GM23338 (cell line): Measurements from ENCODE around the gene YTHDF2. TPM values are rescaled to one million over a fixed set of nuclear protein-coding genes. Genes with fewer than 3 reads are reported as not detected.

Experiments
- ATAC-seq: fragments of 200-7000 bp; cut with Tn5 transposase; 3 replicates; pipeline ENCODE4 v1.9.1; 2020
- DNase-seq: peaks from one replicate; pipeline ENCODE4 v3.0.0-alpha.2; 2015; ENCODE audit warnings: low spot score
- H2AFZ ChIP-seq: fragments of 200-600 bp; sonication (generic); 2 replicates; pipeline ENCODE4 v1.8.0; 2016; ENCODE audit warnings: antibody characterized with exemption, mild to moderate bottlenecking, moderate library complexity
- H3F3A ChIP-seq: fragments of 200-600 bp; sonication (generic); replicated peaks from 2 replicates; pipeline ENCODE4 v1.8.0; 2017; ENCODE audit warnings: antibody characterized with exemption, mixed run types, low read depth
- H3K27ac ChIP-seq: fragments of 200-600 bp; sonication (generic); 2 replicates; pipeline ENCODE4 v1.6.1; 2016; ENCODE audit warnings: low read depth
- H3K27me3 ChIP-seq: fragments of 200-600 bp; sonication (generic); 2 replicates; pipeline ENCODE4 v1.8.0; 2016; ENCODE audit warnings: mild to moderate bottlenecking, mixed run types, moderate library complexity; ENCODE audit not compliant: insufficient read depth
- H3K36me3 ChIP-seq: fragments of 200-600 bp; sonication (generic); 2 replicates; pipeline ENCODE4 v1.8.0; 2016; ENCODE audit warnings: mild to moderate bottlenecking; ENCODE audit not compliant: insufficient read depth
- H3K4me1 ChIP-seq: fragments of 200-600 bp; sonication (generic); 2 replicates; pipeline ENCODE4 v1.8.0; 2016; ENCODE audit warnings: mild to moderate bottlenecking, moderate library complexity; ENCODE audit not compliant: insufficient read depth
- H3K4me2 ChIP-seq: fragments of 200-600 bp; sonication (generic); 2 replicates; pipeline ENCODE4 v1.7.1; 2017; ENCODE audit warnings: mixed run types
- H3K4me3 ChIP-seq: fragments of 200-600 bp; sonication (generic); 2 replicates; pipeline ENCODE4 v1.6.1; 2016; ENCODE audit warnings: mixed run types
- H3K79me2 ChIP-seq: fragments of 200-600 bp; sonication (generic); replicated peaks from 2 replicates; pipeline ENCODE4 v1.8.0; 2017; ENCODE audit warnings: mild to moderate bottlenecking; ENCODE audit not compliant: insufficient read depth
- H3K9me2 ChIP-seq: fragments of 200-600 bp; sonication (generic); 2 replicates; pipeline ENCODE4 v1.8.0; 2017; ENCODE audit not compliant: insufficient read depth
- H4K20me1 ChIP-seq: fragments of 200-600 bp; sonication (generic); replicated peaks from 2 replicates; pipeline ENCODE4 v1.8.0; 2017; ENCODE audit warnings: mild to moderate bottlenecking; ENCODE audit not compliant: insufficient read depth
- H3K27ac Mint-ChIP-seq: 2 replicates; pipeline ENCODE4 v1.8.0; 2020; ENCODE audit warnings: inconsistent platforms, mild to moderate bottlenecking, moderate library complexity, mixed read lengths
- H3K27me3 Mint-ChIP-seq: 3 replicates; pipeline ENCODE4 v1.8.0; 2022; ENCODE audit warnings: low read depth, mild to moderate bottlenecking, moderate library complexity, mixed read lengths, inconsistent platforms; ENCODE audit not compliant: insufficient read depth, poor library complexity
- H3K36me3 Mint-ChIP-seq: 3 replicates; pipeline ENCODE4 v1.8.0; 2021; ENCODE audit warnings: low read depth, mild to moderate bottlenecking, inconsistent platforms, moderate library complexity, mixed read lengths
- H3K4me1 Mint-ChIP-seq: 3 replicates; pipeline ENCODE4 v1.8.0; 2020; ENCODE audit warnings: mild to moderate bottlenecking, inconsistent platforms, mixed read lengths
- H3K4me3 Mint-ChIP-seq: 3 replicates; pipeline ENCODE4 v1.8.0; 2021; ENCODE audit warnings: moderate library complexity, mild to moderate bottlenecking, inconsistent platforms, mixed read lengths
- H3K9me3 Mint-ChIP-seq: 3 replicates; pipeline ENCODE4 v1.8.0; 2020; ENCODE audit warnings: moderate library complexity, mild to moderate bottlenecking, inconsistent platforms, mixed read lengths
- CREB1 ChIP-seq: fragments of 250-450 bp; sonication (Bioruptor Pico); IDR thresholded peaks from 2 replicates; pipeline ENCODE4 v1.5.0; 2020; ENCODE audit warnings: low read depth, mild to moderate bottlenecking, moderate library complexity
- ETS1 ChIP-seq: IDR thresholded peaks from 2 replicates; pipeline ENCODE4 v1.6.1; 2016; ENCODE audit warnings: antibody characterized with exemption
- EZH2 ChIP-seq: fragments of 200-600 bp; sonication (generic); IDR thresholded peaks from one replicate; pipeline ENCODE4 v1.8.0; 2017; ENCODE audit warnings: antibody characterized with exemption, mild to moderate bottlenecking, low read depth; ENCODE audit not compliant: unreplicated experiment
- EZH2phosphoT487 ChIP-seq: fragments of 200-600 bp; sonication (generic); IDR thresholded peaks from one replicate; pipeline ENCODE4 v1.8.1; 2018; ENCODE audit warnings: antibody characterized with exemption; ENCODE audit not compliant: unreplicated experiment
- JUNB ChIP-seq: IDR thresholded peaks from one replicate; pipeline ENCODE4 v1.6.1; 2016; ENCODE audit warnings: antibody characterized with exemption; ENCODE audit not compliant: unreplicated experiment
- NANOG ChIP-seq: IDR thresholded peaks from 2 replicates; pipeline ENCODE4 v1.6.1; 2016; ENCODE audit warnings: antibody characterized with exemption, borderline replicate concordance
- POLR2AphosphoS5 ChIP-seq: IDR thresholded peaks from 2 replicates; pipeline ENCODE4 v1.6.1; 2016; ENCODE audit warnings: antibody characterized with exemption, low read depth
- STAT1 ChIP-seq: IDR thresholded peaks from one replicate; pipeline ENCODE4 v1.6.1; 2016; ENCODE audit warnings: antibody characterized with exemption; ENCODE audit not compliant: unreplicated experiment
- ZNF114 ChIP-seq: fragments of 250-450 bp; sonication (Bioruptor Pico); IDR thresholded peaks from 2 replicates; pipeline ENCODE4 v1.5.0; 2020; ENCODE audit warnings: mild to moderate bottlenecking, moderate library complexity
- polyA plus RNA-seq: library from polyadenylated mRNA; unstranded; fragments of >200 nt; fragmentation: Nextera tagmentation; extraction: Ambion mirVana; gene quantifications from 2 replicates; pipeline ENCODE4 v1.2.1, GENCODE V29; 2016
- total RNA-seq: library from RNA; depleted of rRNA; stranded (reverse); fragments of >200 nt; shearing (Covaris generic); gene quantifications from 2 replicates; pipeline ENCODE4 v1.2.3, GENCODE V29; 2014
- TF ChIP-seq, protein P1 (sequence below), 2 experiments: fragments of 200-600 bp in 1 of 2; sonication (generic) in 1 of 2; conservative IDR thresholded peaks; 2 replicates each; pipeline versions ENCODE4 v1.5.1 to v1.6.1; 2016 to 2017; ENCODE audit warnings: antibody characterized with exemption in 2 of 2, low read depth in 2 of 2, mild to moderate bottlenecking in 2 of 2, moderate library complexity in 1 of 2
- TF ChIP-seq, protein P2 (sequence below): IDR thresholded peaks from one replicate; pipeline ENCODE4 v1.6.1; 2018; ENCODE audit warnings: antibody characterized with exemption; ENCODE audit not compliant: unreplicated experiment

The YTHDF2 gene
- total and polyA plus RNA-seq, 2 experiments from 2014 or later, result 130 to 169 TPM

DNA sequence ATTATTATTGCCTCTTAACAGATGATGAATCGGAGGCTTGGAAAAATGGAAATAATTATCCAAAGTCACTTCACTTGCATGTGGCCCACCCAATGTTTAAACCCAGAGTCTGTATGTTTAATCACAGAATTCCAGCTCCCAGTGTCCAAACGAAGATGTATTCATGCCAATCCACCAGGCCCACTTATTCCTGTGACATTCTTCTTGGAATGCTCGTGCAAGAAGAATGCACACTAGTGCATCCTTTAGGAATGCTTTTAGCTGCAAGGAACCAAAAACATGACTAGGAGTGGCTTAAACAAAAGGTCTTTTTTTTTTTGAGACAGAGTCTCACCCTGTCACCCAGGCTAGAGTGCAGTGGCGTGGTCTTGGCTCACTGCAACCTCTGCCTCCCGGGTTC lies 66.3 kb downstream of the YTHDF2 start:
- Mint-ChIP-seq H3K36me3 (no peaks in the 10 kb centered on the region), H3K27ac (no peak overlapping the region), H3K4me1 (peaks cover 16% of the 10 kb centered on the region), H3K27me3 (peaks cover 18% of the 10 kb centered on the region), H3K9me3 (peaks cover 8% of the 10 kb centered on the region; the same call in 2 of the 3 replicates), H3K4me3 (no peak overlapping the region)
- H3K4me1 ChIP-seq, result peaks cover 19% of the 10 kb centered on the region; the same call in 1 of the 2 replicates
- H4K20me1 ChIP-seq, result no peaks in the 10 kb centered on the region
- no peak for DNase-seq
- H3K4me3 ChIP-seq, result no peak overlapping the region
- no peaks in the 10 kb centered on the region for H3K79me2 ChIP-seq
- ATAC-seq, result no peak
- H3K27me3 ChIP-seq, result no peaks in the 10 kb centered on the region
- H3K4me2 ChIP-seq, result no peak overlapping the region
- H3K27ac ChIP-seq, result no peak overlapping the region
- no peaks in the 10 kb centered on the region for H3K36me3 ChIP-seq
- no peaks in the 10 kb centered on the region for H3F3A ChIP-seq
- no peak overlapping the region for H2AFZ ChIP-seq
- TF ChIP-seq POLR2AphosphoS5 (no peak), CREB1 (CRISPR knock-in tag) (no peak), NANOG (no peak)
- TF ChIP-seq, protein P1, sequence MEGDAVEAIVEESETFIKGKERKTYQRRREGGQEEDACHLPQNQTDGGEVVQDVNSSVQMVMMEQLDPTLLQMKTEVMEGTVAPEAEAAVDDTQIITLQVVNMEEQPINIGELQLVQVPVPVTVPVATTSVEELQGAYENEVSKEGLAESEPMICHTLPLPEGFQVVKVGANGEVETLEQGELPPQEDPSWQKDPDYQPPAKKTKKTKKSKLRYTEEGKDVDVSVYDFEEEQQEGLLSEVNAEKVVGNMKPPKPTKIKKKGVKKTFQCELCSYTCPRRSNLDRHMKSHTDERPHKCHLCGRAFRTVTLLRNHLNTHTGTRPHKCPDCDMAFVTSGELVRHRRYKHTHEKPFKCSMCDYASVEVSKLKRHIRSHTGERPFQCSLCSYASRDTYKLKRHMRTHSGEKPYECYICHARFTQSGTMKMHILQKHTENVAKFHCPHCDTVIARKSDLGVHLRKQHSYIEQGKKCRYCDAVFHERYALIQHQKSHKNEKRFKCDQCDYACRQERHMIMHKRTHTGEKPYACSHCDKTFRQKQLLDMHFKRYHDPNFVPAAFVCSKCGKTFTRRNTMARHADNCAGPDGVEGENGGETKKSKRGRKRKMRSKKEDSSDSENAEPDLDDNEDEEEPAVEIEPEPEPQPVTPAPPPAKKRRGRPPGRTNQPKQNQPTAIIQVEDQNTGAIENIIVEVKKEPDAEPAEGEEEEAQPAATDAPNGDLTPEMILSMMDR (conservative IDR thresholded peaks at IDR 0.05; ENCODE audit: low read depth in 2 of 2), result no peak
- H3K9me2 ChIP-seq, result no peaks in the 10 kb centered on the region

GRCh38 chr1:28803662-28804061 lies 66.9 kb downstream of the YTHDF2 start:
- H3K36me3 ChIP-seq, result no peaks in the 10 kb centered on the region
- no peak overlapping the region for H2AFZ ChIP-seq
- no peaks in the 10 kb centered on the region for H3K79me2 ChIP-seq
- peaks cover 16% of the 10 kb centered on the region for H3K4me1 Mint-ChIP-seq
- no peaks in the 10 kb centered on the region for H3K27me3 ChIP-seq
- no peaks in the 10 kb centered on the region for H4K20me1 ChIP-seq
- no peak overlapping the region for H3K4me3 Mint-ChIP-seq
- H3F3A ChIP-seq, result no peaks in the 10 kb centered on the region
- ATAC-seq (no peak), DNase-seq (no peak)
- H3K36me3 Mint-ChIP-seq, result no peaks in the 10 kb centered on the region
- peaks cover 8% of the 10 kb centered on the region; the same call in 2 of the 3 replicates for H3K9me3 Mint-ChIP-seq
- H3K4me2 ChIP-seq, result no peak overlapping the region
- peaks cover 18% of the 10 kb centered on the region for H3K27me3 Mint-ChIP-seq
- H3K4me1 ChIP-seq, result peaks cover 19% of the 10 kb centered on the region; the same call in 1 of the 2 replicates
- no peak overlapping the region for H3K27ac Mint-ChIP-seq
- H3K27ac ChIP-seq, result no peak overlapping the region
- no peaks in the 10 kb centered on the region for H3K9me2 ChIP-seq
- no peak overlapping the region for H3K4me3 ChIP-seq
- TF ChIP-seq EZH2phosphoT487, result no peak
- TF ChIP-seq STAT1, result no peak
- TF ChIP-seq ETS1, result no peak
- no peak for TF ChIP-seq EZH2
- TF ChIP-seq JUNB, result no peak
- no peak for TF ChIP-seq NANOG
- TF ChIP-seq ZNF114 (CRISPR knock-in tag), result no peak
- no peak for TF ChIP-seq POLR2AphosphoS5
- TF ChIP-seq, protein P1 (conservative IDR thresholded peaks at IDR 0.05; ENCODE audit: low read depth in 2 of 2), result no peak
- TF ChIP-seq, protein P2, sequence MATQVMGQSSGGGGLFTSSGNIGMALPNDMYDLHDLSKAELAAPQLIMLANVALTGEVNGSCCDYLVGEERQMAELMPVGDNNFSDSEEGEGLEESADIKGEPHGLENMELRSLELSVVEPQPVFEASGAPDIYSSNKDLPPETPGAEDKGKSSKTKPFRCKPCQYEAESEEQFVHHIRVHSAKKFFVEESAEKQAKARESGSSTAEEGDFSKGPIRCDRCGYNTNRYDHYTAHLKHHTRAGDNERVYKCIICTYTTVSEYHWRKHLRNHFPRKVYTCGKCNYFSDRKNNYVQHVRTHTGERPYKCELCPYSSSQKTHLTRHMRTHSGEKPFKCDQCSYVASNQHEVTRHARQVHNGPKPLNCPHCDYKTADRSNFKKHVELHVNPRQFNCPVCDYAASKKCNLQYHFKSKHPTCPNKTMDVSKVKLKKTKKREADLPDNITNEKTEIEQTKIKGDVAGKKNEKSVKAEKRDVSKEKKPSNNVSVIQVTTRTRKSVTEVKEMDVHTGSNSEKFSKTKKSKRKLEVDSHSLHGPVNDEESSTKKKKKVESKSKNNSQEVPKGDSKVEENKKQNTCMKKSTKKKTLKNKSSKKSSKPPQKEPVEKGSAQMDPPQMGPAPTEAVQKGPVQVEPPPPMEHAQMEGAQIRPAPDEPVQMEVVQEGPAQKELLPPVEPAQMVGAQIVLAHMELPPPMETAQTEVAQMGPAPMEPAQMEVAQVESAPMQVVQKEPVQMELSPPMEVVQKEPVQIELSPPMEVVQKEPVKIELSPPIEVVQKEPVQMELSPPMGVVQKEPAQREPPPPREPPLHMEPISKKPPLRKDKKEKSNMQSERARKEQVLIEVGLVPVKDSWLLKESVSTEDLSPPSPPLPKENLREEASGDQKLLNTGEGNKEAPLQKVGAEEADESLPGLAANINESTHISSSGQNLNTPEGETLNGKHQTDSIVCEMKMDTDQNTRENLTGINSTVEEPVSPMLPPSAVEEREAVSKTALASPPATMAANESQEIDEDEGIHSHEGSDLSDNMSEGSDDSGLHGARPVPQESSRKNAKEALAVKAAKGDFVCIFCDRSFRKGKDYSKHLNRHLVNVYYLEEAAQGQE, result no peak
